ENCODE data around the gene RAB6B.

Gene RAB6B

DNA sequence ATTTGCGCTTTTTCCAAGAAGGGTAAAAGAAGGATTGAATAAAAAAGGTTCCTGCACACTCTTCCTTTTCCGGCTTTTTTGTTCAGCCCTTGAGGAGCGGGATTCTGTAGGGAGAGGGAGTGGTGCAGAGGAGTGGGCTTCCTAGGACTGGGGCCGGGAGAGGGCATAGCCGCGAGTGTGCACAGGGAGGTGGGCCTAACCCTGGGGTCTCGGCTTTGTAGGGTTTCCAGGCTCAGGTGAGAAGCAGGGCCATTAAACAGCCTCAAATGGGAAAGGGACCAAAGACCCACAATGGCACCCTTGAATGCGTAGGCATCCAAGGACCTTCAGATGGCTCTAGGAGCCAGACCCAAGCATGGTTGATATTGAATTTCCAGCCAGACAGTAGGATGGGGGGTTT, 35.4 kb upstream of the RAB6B start:
- Histone ChIP-seq H3K27me3 (no peaks in the 10 kb centered on the region), H3K9me3 (no peaks in the 10 kb centered on the region), H3K36me3 (no peaks in the 10 kb centered on the region), H4K20me1 (no peaks in the 10 kb centered on the region), H3K4me1 (peaks cover 19% of the 10 kb centered on the region), H3K9ac (no peak overlapping the region), H3K27ac (no peak overlapping the region), H3K4me3 (no peak overlapping the region), H3K4me2 (no peak overlapping the region)
- no peak for TF ChIP-seq Cebpa-rat (IDR thresholded peaks at IDR 0.05)

DNA sequence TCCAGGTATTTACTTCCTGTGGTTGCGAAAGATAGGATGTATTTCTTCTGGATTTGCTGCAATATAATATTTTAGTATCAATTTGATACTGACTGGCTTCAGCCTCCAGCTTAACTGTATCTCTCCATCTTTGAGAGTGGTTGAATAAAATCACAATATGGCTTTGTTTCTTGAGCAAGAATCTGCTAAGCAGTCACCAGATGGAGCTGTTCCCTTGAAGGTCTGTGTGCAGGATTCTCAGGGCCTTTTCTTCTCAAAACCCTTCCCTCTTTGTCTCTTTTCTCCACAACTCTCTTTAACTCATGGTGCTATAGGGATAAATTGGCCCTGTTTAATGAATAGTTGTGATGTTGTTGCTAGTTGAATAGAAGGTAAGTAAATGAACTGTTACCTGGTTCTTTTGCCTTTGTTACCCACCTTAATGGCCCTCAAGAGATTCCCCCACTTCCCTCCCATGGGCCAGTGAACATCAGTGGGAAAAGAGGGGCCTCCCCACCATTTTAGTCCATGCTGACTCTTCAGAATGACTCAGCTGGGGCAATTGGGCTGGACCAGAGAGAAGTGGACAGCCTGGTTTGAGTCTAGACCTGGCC, 34.8 kb upstream of the RAB6B start:
- Histone ChIP-seq H3K27ac (no peak overlapping the region), H3K9ac (no peak overlapping the region), H3K4me1 (peaks cover 19% of the 10 kb centered on the region), H3K9me3 (no peaks in the 10 kb centered on the region), H4K20me1 (no peaks in the 10 kb centered on the region), H3K27me3 (no peaks in the 10 kb centered on the region), H3K36me3 (no peaks in the 10 kb centered on the region), H3K4me3 (no peak overlapping the region), H3K4me2 (no peak overlapping the region)
- TF ChIP-seq Cebpa-rat (IDR thresholded peaks at IDR 0.05), result no peak

DNA sequence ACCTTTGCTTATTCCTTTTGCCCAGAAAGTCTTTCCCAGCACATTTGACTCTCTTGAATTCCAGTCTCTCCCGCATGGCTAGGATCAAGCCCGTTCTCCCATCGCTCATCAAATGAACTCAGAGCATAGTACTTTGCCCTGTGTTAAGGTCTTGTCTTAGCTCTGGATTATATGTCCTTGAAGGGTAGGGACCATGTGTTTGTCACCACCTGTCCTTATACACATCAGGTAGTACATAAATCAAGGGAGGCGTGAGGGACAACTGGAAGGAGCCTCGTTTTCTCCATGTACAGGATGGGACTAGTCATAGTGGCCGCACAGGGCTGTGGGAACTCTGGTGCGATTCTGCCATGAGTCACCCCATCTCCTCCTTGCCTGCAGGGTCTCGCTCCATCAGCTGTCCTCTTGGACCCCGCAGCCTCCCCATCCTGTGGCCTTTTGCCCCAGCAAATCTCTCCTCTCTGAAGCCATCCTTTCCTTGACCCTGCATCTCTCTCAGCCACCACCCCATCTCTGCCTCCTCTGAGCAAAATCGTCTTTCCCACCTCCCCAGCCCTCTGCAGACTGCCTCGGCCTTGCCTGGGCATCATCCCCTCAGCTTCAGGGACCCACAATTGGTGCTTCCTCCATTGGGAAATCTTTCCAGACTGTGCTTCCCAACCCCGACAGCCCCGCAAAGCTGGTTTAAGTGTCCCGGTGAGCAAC, 33.4 kb upstream of the RAB6B start:
- Histone ChIP-seq H3K27ac (no peak overlapping the region), H3K4me3 (no peak overlapping the region), H3K9me3 (no peaks in the 10 kb centered on the region), H3K4me1 (peaks cover 12% of the 10 kb centered on the region), H3K4me2 (no peak overlapping the region), H4K20me1 (no peaks in the 10 kb centered on the region), H3K27me3 (no peaks in the 10 kb centered on the region), H3K36me3 (no peaks in the 10 kb centered on the region), H3K9ac (no peak overlapping the region)
- no peak for TF ChIP-seq Cebpa-rat (IDR thresholded peaks at IDR 0.05)

DNA sequence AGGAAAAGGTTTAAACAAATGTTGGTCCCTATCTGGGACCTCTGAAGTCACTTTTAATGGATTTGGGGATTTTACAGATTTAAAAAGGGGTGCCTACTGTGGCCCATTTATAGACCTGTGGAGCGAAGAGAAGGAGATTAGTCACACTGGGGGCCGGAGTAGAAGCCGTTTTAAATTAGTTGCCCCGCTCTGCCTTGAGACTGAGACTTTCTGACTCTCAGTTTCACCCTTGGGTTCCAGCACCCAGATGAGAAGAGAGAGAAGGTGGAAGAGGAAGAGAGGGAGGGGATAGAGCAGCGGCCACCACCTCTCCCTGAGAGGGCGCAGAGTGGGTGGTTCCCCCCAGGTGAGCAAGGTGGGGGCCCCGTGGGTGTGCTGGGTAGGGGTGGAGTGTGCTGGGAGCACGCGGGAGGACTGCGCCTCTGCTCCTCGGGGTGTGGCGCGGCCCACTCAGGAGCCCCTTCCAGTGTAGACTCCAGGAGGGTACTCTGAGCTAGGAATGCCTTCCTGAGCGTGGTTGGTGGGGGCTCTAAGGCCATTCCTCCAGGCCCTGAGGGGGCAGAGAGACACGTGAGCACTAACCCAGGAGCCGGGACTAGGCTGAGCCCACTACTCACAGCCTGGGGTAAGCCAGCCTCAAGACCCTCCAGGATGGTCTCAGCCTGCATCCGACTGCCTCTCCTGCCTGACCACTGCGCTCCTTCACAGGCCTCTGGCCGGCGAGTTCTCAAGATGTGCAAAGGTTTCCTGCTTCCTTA, 32.6 kb upstream of the RAB6B start:
- Histone ChIP-seq H3K36me3 (no peaks in the 10 kb centered on the region), H3K9ac (no peak overlapping the region), H3K9me3 (no peaks in the 10 kb centered on the region), H4K20me1 (no peaks in the 10 kb centered on the region), H3K4me2 (peak overlapping the region; percentile 90), H3K4me1 (peaks cover 6% of the 10 kb centered on the region), H3K4me3 (no peak overlapping the region), H3K27me3 (no peaks in the 10 kb centered on the region), H3K27ac (no peak overlapping the region)
- TF ChIP-seq Cebpa-rat (IDR thresholded peaks at IDR 0.05), result no peak

DNA sequence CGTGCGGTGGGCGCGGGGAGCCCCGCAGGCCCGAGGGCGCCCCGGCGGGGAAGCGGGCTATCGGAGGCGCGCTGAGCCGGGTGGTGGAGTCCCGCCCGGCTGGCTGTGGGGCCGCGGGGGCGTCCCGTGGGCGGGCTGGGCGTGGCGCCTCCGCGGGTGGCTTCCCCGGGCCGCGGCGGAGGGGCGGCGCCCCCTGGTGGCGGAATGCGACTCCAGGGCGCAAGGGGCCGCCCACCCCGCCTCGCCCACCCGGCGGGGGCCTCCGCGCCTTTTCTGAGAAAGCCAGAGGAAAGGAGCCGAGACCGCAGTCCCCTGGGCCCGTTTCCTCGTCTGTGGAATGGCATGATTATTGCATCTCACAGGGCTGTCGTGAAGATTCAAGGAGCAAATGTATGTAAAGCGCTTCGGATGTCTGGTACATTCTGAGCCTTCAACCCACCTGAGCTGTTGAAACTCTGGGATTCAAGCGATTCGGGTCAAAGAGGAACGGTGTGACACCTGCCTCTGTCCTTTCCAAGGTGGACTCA, 31.9 kb upstream of the RAB6B start:
- Histone ChIP-seq H4K20me1 (no peaks in the 10 kb centered on the region), H3K9me3 (no peaks in the 10 kb centered on the region), H3K27ac (0 out of 2 replicates have a peak overlapping the region, but pooled peaks have one; percentile 11), H3K4me3 (peak overlapping the region; percentile 66), H3K9ac (peak overlapping the region; percentile 59), H3K4me1 (peaks cover 6% of the 10 kb centered on the region), H3K36me3 (no peaks in the 10 kb centered on the region), H3K27me3 (no peaks in the 10 kb centered on the region), H3K4me2 (peak overlapping the region; percentile 90)
- no peak for TF ChIP-seq Cebpa-rat (IDR thresholded peaks at IDR 0.05)

DNA sequence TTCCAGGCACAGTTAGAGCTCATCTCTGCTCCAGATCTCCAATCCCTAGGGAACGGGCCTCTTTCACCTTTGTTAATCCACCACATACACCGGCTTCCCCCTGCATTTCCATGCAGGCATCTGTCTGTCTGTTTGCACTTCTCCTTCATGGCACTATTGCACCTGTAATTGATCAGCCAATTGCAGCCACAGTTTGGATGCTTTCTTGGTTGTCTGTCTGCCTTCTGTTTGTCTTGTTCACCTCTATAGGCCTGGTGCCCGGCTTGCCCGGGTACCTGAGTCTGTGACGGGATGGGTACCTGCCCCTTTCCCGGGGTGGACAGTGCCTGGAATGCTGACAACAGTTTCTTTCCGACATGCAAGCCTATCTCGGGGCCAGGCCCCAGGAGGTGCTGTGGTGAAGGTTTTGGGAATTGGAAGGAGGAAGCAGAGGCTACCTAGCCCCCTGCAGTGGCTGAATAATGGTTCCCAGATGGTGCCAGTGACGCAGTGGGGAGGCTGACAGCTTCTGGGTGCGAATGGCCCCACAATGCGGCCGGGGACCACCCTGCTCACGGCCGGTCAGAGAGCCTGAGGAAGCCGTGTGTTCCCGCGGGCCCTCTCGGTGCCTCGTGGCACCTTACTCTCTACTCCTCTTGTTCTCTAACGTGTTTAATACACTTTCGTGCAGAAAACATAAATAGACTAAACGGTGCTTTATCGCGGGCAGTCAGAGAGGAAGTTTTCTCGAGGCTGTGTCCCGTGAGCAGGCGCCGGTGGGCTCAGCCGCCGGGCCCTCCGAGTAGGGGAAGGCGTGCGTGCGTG, 31.3 kb upstream of the RAB6B start:
- H3K4me3 ChIP-seq, result peak overlapping the region; percentile 66
- H3K36me3 ChIP-seq, result no peaks in the 10 kb centered on the region
- H3K4me1 ChIP-seq, result peaks cover 6% of the 10 kb centered on the region
- H3K9me3 ChIP-seq, result no peaks in the 10 kb centered on the region
- no peak for TF ChIP-seq Cebpa-rat (IDR thresholded peaks at IDR 0.05)
- peak overlapping the region; percentile 90 for H3K4me2 ChIP-seq
- H3K9ac ChIP-seq, result peak overlapping the region; percentile 59
- H3K27me3 ChIP-seq, result no peaks in the 10 kb centered on the region
- H3K27ac ChIP-seq, result 0 out of 2 replicates have a peak overlapping the region, but pooled peaks have one; percentile 11
- H4K20me1 ChIP-seq, result no peaks in the 10 kb centered on the region

DNA sequence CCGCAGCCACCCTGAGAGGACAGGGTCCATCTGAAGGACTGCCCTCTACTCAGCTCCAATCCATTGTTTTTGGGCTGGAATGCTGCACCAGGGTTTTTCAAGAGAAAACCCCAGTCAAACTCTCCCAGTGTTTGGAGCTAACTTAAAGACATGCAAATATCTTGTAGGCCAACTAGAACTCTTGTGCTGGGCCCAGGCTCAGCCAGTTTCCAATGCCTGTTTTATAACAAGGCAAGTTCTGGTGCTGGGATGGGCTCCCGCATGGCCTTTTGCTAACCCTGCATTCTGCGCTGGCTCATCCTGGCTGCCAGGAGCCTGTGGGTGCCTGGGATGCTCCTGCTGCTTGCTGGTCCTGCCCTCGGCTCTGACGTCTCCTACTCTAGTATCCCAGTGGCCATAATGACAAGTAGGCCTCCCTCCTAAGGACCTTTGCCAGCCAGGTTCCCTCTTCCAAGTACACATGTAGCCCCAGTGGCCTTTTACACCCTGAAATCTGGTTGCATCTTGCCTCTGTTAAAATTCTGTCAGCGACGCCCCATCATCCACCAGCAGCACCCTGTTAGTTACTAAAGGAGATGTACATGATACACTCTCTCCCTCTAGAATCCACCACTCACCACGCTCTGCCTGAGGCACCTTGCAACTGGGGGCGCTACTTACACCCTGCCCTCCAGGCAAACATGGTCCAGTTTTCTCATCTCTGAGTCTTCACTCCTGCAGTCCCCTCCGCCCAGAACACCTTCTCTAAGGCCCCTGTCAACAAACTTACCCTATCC, 30.5 kb upstream of the RAB6B start:
- H3K4me3 ChIP-seq, result no peak overlapping the region
- no peak overlapping the region for H3K9ac ChIP-seq
- H3K4me2 ChIP-seq, result no peak overlapping the region
- no peaks in the 10 kb centered on the region for H3K27me3 ChIP-seq
- no peaks in the 10 kb centered on the region for H4K20me1 ChIP-seq
- H3K9me3 ChIP-seq, result no peaks in the 10 kb centered on the region
- no peak for TF ChIP-seq Cebpa-rat (IDR thresholded peaks at IDR 0.05)
- no peak overlapping the region for H3K27ac ChIP-seq
- H3K4me1 ChIP-seq, result peaks cover 6% of the 10 kb centered on the region
- no peaks in the 10 kb centered on the region for H3K36me3 ChIP-seq

DNA sequence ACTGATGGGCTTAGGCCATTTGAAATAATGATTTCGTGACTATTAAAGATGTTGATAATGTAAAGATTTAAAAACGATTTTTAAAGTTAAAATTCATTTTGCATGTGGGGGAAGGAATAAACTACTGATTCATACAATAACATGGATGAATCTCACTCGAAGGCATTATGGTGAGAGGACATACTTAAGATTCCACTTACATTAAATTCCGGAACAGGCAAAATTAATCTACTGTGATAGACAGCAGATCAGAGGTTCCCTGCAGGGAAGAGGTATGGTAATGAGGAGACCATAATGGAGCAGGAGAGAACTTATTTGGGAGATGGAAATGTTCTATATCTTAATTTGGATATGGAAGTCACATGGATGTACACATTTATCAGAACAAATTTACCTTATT, 28.4 kb upstream of the RAB6B start:
- Histone ChIP-seq H3K36me3 (no peaks in the 10 kb centered on the region), H3K4me2 (no peak overlapping the region), H3K27ac (no peak overlapping the region), H3K4me1 (peaks cover 6% of the 10 kb centered on the region), H3K4me3 (no peak overlapping the region), H3K9ac (no peak overlapping the region), H3K27me3 (no peaks in the 10 kb centered on the region), H3K9me3 (no peaks in the 10 kb centered on the region), H4K20me1 (no peaks in the 10 kb centered on the region)
- no peak for TF ChIP-seq Cebpa-rat (IDR thresholded peaks at IDR 0.05)

DNA sequence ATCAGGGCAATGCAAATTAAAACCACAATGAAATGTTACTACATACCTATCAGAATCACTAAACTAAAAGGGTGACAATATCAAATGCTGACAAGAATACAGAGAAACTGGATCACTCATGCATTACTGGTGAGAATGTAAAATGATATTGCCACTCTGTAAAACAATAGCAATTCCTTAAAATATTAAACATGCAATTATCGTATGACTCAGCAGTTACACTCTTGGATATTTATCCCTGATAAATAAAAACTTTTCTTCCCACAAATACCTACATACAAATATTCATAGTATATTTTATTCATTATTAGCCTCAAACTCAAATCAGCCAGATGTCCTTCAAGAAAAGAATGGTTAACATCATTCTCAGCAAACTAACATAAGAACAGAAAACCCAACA, 25.9 kb upstream of the RAB6B start:
- H3K9ac ChIP-seq, result no peak overlapping the region
- H3K4me1 ChIP-seq, result no peaks in the 10 kb centered on the region
- H3K4me2 ChIP-seq, result no peak overlapping the region
- H3K9me3 ChIP-seq, result peaks cover 4% of the 10 kb centered on the region
- no peaks in the 10 kb centered on the region for H3K36me3 ChIP-seq
- H3K27ac ChIP-seq, result no peak overlapping the region
- H3K27me3 ChIP-seq, result no peaks in the 10 kb centered on the region
- no peak for TF ChIP-seq Cebpa-rat (IDR thresholded peaks at IDR 0.05)
- no peak overlapping the region for H3K4me3 ChIP-seq
- no peaks in the 10 kb centered on the region for H4K20me1 ChIP-seq

All from BLaER1 (cell line).